GM23338 (cell line): ENCODE data around the gene AKAP13. TPM values are rescaled to one million over a fixed set of nuclear protein-coding genes. Genes with fewer than 3 reads are reported as not detected.
A peak's percentile ranks its signal among the peaks of the same experiment; 100 is the strongest.

Experiments used
- ATAC-seq: fragments of 200-7000 bp; cut with Tn5 transposase; 3 replicates; pipeline ENCODE4 v1.9.1; 2020
- DNase-seq: peaks from one replicate; pipeline ENCODE4 v3.0.0-alpha.2; 2015; ENCODE audit warnings: low spot score
- H2AFZ ChIP-seq: fragments of 200-600 bp; sonication (generic); 2 replicates; pipeline ENCODE4 v1.8.0; 2016; ENCODE audit warnings: antibody characterized with exemption, mild to moderate bottlenecking, moderate library complexity
- H3F3A ChIP-seq: fragments of 200-600 bp; sonication (generic); replicated peaks from 2 replicates; pipeline ENCODE4 v1.8.0; 2017; ENCODE audit warnings: antibody characterized with exemption, mixed run types, low read depth
- H3K27ac ChIP-seq: fragments of 200-600 bp; sonication (generic); 2 replicates; pipeline ENCODE4 v1.6.1; 2016; ENCODE audit warnings: low read depth
- H3K27me3 ChIP-seq: fragments of 200-600 bp; sonication (generic); 2 replicates; pipeline ENCODE4 v1.8.0; 2016; ENCODE audit warnings: mild to moderate bottlenecking, mixed run types, moderate library complexity; ENCODE audit not compliant: insufficient read depth
- H3K36me3 ChIP-seq: fragments of 200-600 bp; sonication (generic); 2 replicates; pipeline ENCODE4 v1.8.0; 2016; ENCODE audit warnings: mild to moderate bottlenecking; ENCODE audit not compliant: insufficient read depth
- H3K4me1 ChIP-seq: fragments of 200-600 bp; sonication (generic); 2 replicates; pipeline ENCODE4 v1.8.0; 2016; ENCODE audit warnings: mild to moderate bottlenecking, moderate library complexity; ENCODE audit not compliant: insufficient read depth
- H3K4me2 ChIP-seq: fragments of 200-600 bp; sonication (generic); 2 replicates; pipeline ENCODE4 v1.7.1; 2017; ENCODE audit warnings: mixed run types
- H3K4me3 ChIP-seq: fragments of 200-600 bp; sonication (generic); 2 replicates; pipeline ENCODE4 v1.6.1; 2016; ENCODE audit warnings: mixed run types
- H3K79me2 ChIP-seq: fragments of 200-600 bp; sonication (generic); replicated peaks from 2 replicates; pipeline ENCODE4 v1.8.0; 2017; ENCODE audit warnings: mild to moderate bottlenecking; ENCODE audit not compliant: insufficient read depth
- H3K9me2 ChIP-seq: fragments of 200-600 bp; sonication (generic); 2 replicates; pipeline ENCODE4 v1.8.0; 2017; ENCODE audit not compliant: insufficient read depth
- H4K20me1 ChIP-seq: fragments of 200-600 bp; sonication (generic); replicated peaks from 2 replicates; pipeline ENCODE4 v1.8.0; 2017; ENCODE audit warnings: mild to moderate bottlenecking; ENCODE audit not compliant: insufficient read depth
- H3K27ac Mint-ChIP-seq: 2 replicates; pipeline ENCODE4 v1.8.0; 2020; ENCODE audit warnings: inconsistent platforms, mild to moderate bottlenecking, moderate library complexity, mixed read lengths
- H3K27me3 Mint-ChIP-seq: 3 replicates; pipeline ENCODE4 v1.8.0; 2022; ENCODE audit warnings: low read depth, mild to moderate bottlenecking, moderate library complexity, mixed read lengths, inconsistent platforms; ENCODE audit not compliant: insufficient read depth, poor library complexity
- H3K36me3 Mint-ChIP-seq: 3 replicates; pipeline ENCODE4 v1.8.0; 2021; ENCODE audit warnings: low read depth, mild to moderate bottlenecking, inconsistent platforms, moderate library complexity, mixed read lengths
- H3K4me1 Mint-ChIP-seq: 3 replicates; pipeline ENCODE4 v1.8.0; 2020; ENCODE audit warnings: mild to moderate bottlenecking, inconsistent platforms, mixed read lengths
- H3K4me3 Mint-ChIP-seq: 3 replicates; pipeline ENCODE4 v1.8.0; 2021; ENCODE audit warnings: moderate library complexity, mild to moderate bottlenecking, inconsistent platforms, mixed read lengths
- H3K9me3 Mint-ChIP-seq: 3 replicates; pipeline ENCODE4 v1.8.0; 2020; ENCODE audit warnings: moderate library complexity, mild to moderate bottlenecking, inconsistent platforms, mixed read lengths
- CREB1 ChIP-seq: fragments of 250-450 bp; sonication (Bioruptor Pico); IDR thresholded peaks from 2 replicates; pipeline ENCODE4 v1.5.0; 2020; ENCODE audit warnings: low read depth, mild to moderate bottlenecking, moderate library complexity
- ETS1 ChIP-seq: IDR thresholded peaks from 2 replicates; pipeline ENCODE4 v1.6.1; 2016; ENCODE audit warnings: antibody characterized with exemption
- EZH2 ChIP-seq: fragments of 200-600 bp; sonication (generic); IDR thresholded peaks from one replicate; pipeline ENCODE4 v1.8.0; 2017; ENCODE audit warnings: antibody characterized with exemption, mild to moderate bottlenecking, low read depth; ENCODE audit not compliant: unreplicated experiment
- JUNB ChIP-seq: IDR thresholded peaks from one replicate; pipeline ENCODE4 v1.6.1; 2016; ENCODE audit warnings: antibody characterized with exemption; ENCODE audit not compliant: unreplicated experiment
- NANOG ChIP-seq: IDR thresholded peaks from 2 replicates; pipeline ENCODE4 v1.6.1; 2016; ENCODE audit warnings: antibody characterized with exemption, borderline replicate concordance
- POLR2AphosphoS5 ChIP-seq: IDR thresholded peaks from 2 replicates; pipeline ENCODE4 v1.6.1; 2016; ENCODE audit warnings: antibody characterized with exemption, low read depth
- REST ChIP-seq: IDR thresholded peaks from one replicate; pipeline ENCODE4 v1.6.1; 2018; ENCODE audit warnings: antibody characterized with exemption; ENCODE audit not compliant: unreplicated experiment
- STAT1 ChIP-seq: IDR thresholded peaks from one replicate; pipeline ENCODE4 v1.6.1; 2016; ENCODE audit warnings: antibody characterized with exemption; ENCODE audit not compliant: unreplicated experiment
- ZNF331 ChIP-seq: fragments of 250-450 bp; sonication (Bioruptor Pico); IDR thresholded peaks from 2 replicates; pipeline ENCODE4 v1.5.0; 2020; ENCODE audit warnings: low read depth, mild to moderate bottlenecking, moderate library complexity
- ZNF462 ChIP-seq: fragments of 250-450 bp; sonication (Bioruptor Pico); IDR thresholded peaks from 2 replicates; pipeline ENCODE4 v1.5.0; 2020; ENCODE audit warnings: mild to moderate bottlenecking, moderate library complexity
- polyA plus RNA-seq: library from polyadenylated mRNA; unstranded; fragments of >200 nt; fragmentation: Nextera tagmentation; extraction: Ambion mirVana; gene quantifications from 2 replicates; pipeline ENCODE4 v1.2.1, GENCODE V29; 2016
- total RNA-seq: library from RNA; depleted of rRNA; stranded (reverse); fragments of >200 nt; shearing (Covaris generic); gene quantifications from 2 replicates; pipeline ENCODE4 v1.2.3, GENCODE V29; 2014

The AKAP13 gene
- total and polyA plus RNA-seq, 2 experiments from 2014 or later: 46.2 to 60.7 TPM

DNA sequence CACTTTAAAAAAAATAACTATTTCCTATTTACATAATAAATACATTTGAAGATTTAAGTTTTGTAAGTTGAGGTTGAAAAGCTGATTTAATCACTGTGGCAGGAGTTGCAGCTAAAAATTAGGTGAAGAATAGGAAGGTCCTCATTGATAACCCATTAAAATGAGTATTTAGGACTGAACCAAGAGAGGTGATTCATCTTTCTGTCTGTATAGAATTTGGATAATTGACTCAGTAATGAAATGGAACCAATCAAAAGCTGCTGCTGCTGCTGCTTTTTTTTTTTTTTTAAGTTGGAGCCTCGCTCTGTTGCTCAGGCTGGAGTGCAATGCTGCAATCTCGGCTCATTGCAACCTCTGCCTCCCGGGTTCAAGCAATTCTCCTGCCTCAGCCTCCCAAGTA lies 223.8 kb downstream of the AKAP13 start (continued):
- no peak for TF ChIP-seq ZNF462 (CRISPR knock-in tag)
- no peak for TF ChIP-seq EZH2
- no peak for TF ChIP-seq STAT1
- TF ChIP-seq POLR2AphosphoS5: no peak

DNA sequence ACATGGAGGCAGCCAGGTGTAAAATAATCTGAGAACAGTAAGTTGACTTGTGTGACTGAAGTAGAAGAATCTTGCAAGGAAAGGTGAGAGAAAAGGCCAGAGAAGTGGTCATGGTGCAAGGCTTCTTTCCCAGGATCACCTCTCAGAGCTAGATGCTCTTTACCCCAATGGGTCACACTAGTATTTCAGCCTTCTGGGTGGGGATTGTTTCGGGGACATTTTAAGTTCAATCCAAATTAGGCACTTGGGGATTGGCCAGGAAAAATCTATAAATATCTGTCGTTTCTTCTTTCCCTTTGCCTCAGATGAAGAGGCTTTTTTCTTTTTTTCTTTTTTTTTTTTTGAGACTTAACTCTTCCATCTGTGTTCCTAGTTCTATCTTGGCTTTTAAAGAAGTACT lies 226.3 kb downstream of the AKAP13 start:
- Histone ChIP-seq H3K27ac (no peak overlapping the region), H3K27me3 (no peaks in the 10 kb centered on the region), H3K79me2 (no peaks in the 10 kb centered on the region), H3K4me1 (no peaks in the 10 kb centered on the region), H3K36me3 (no peaks in the 10 kb centered on the region), H2AFZ (no peak overlapping the region), H3K9me2 (no peaks in the 10 kb centered on the region), H3F3A (no peaks in the 10 kb centered on the region), H4K20me1 (no peaks in the 10 kb centered on the region), H3K4me3 (no peak overlapping the region), H3K4me2 (no peak overlapping the region)
- Mint-ChIP-seq H3K4me1 (no peaks in the 10 kb centered on the region), H3K27ac (peak overlapping the region; percentile 45; the same call in 1 of the 2 replicates), H3K9me3 (no peaks in the 10 kb centered on the region), H3K4me3 (no peak overlapping the region), H3K36me3 (no peaks in the 10 kb centered on the region), H3K27me3 (peaks cover 5% of the 10 kb centered on the region)
- ATAC-seq (no peak), DNase-seq (no peak)
- no peak for TF ChIP-seq JUNB
- TF ChIP-seq REST: no peak
- TF ChIP-seq EZH2: no peak
- TF ChIP-seq ZNF331 (CRISPR knock-in tag): no peak
- no peak for TF ChIP-seq CREB1
- TF ChIP-seq NANOG: no peak
- TF ChIP-seq ETS1: no peak
